K562 (cell line): ENCODE results near the gene TNC. TPM values are rescaled to one million over a fixed set of nuclear protein-coding genes. Genes with fewer than 3 reads are reported as not detected.

ENCODE experiments used
- ATAC-seq: fragments of 200-7000 bp; cut with Tn5 transposase; 3 replicates; pipeline ENCODE4 v1.9.1; 2020; ENCODE audit warnings: moderate library complexity
- BruUV-seq: library from RNA; stranded (reverse); fragments of 400-500 nt; replicated peaks from 2 replicates; lab custom pipeline; 2021; lab: Mats Ljungman, UMichigan
- CTCF ChIA-PET: fragments of 300-600 bp; formaldehyde crosslinking; extraction: SDS; loops from one replicate; lab custom pipeline; 2021; ENCODE audit warnings: low intra/inter-chr PET ratio; lab: Yijun Ruan, JAX
- POLR2A ChIA-PET: fragments of 300-600, 350-650 bp; sonication (Branson Sonifier 250); formaldehyde crosslinking; extraction: SDS; loops from one replicate; lab custom pipeline; 2021; ENCODE audit warnings: antibody characterized with exemption, inconsistent platforms; lab: Yijun Ruan, JAX
- DNase-seq, 4 experiments: peaks; one replicate each; pipeline versions ENCODE4 v3.0.0 to v3.0.0-alpha.2; 2011 to 2018; ENCODE audit warnings: low spot score in 3 of 4, mixed read lengths in 3 of 4; ENCODE audit errors: extremely low read depth in 1 of 4
- FAIRE-seq: peaks from 2 replicates; lab custom pipeline; 2011; peaks lifted over from hg19 to GRCh38; lab: Jason Lieb, UNC
- H2AFZ ChIP-seq: 2 replicates; pipeline ENCODE4 v1.6.0; 2011; ENCODE audit warnings: low read depth, low read length, control low read depth, inconsistent platforms
- H3K27ac ChIP-seq: fragments of 200-600 bp; 3 replicates; pipeline ENCODE4 v1.8.0; 2011; ENCODE audit warnings: low read depth, mild to moderate bottlenecking, control low read depth, inconsistent platforms, low read length, moderate library complexity, mixed read lengths; ENCODE audit errors: extremely low read depth
- H3K27me3 ChIP-seq, 2 experiments: fragments of 300-600 bp in 1 of 2; 2 replicates in 1 of 2; 3 replicates in 1 of 2; pipeline versions ENCODE4 v1.6.0 to v1.8.0; 2011; ENCODE audit warnings: inconsistent platforms in 2 of 2, low read length in 2 of 2, mild to moderate bottlenecking in 1 of 2, mixed read lengths in 1 of 2, moderate library complexity in 1 of 2; ENCODE audit not compliant: control insufficient read depth in 2 of 2, insufficient read depth in 2 of 2
- H3K36me3 ChIP-seq: fragments of 300-600 bp; 3 replicates; pipeline ENCODE4 v1.8.0; 2011; ENCODE audit warnings: mild to moderate bottlenecking, low read length, inconsistent platforms; ENCODE audit not compliant: control insufficient read depth, insufficient read depth
- H3K4me1 ChIP-seq, 2 experiments: fragments of 200-600 bp in 1 of 2; replicated peaks in 1 of 2; 2 replicates in 1 of 2; 3 replicates in 1 of 2; pipeline versions ENCODE4 v1.5.1 to v1.8.0; 2011; ENCODE audit warnings: inconsistent platforms in 2 of 2, low read length in 2 of 2, mild to moderate bottlenecking in 1 of 2, mixed read lengths in 1 of 2, moderate library complexity in 1 of 2; ENCODE audit not compliant: control insufficient read depth in 2 of 2, insufficient read depth in 2 of 2
- H3K4me2 ChIP-seq: 2 replicates; pipeline ENCODE4 v1.6.1; 2011; ENCODE audit warnings: low read length, control low read depth, inconsistent platforms, mixed read lengths; ENCODE audit not compliant: insufficient read depth
- H3K4me3 ChIP-seq: fragments of 200-600 bp; sonication (generic), shearing (Covaris generic); 2 replicates; pipeline ENCODE4 v1.5.1; 2016; ENCODE audit warnings: control low read depth, inconsistent platforms
- H3K79me2 ChIP-seq: fragments of 200-600 bp; 3 replicates; pipeline ENCODE4 v1.8.0; 2011; ENCODE audit warnings: low read length, inconsistent platforms; ENCODE audit not compliant: control insufficient read depth, insufficient read depth
- H3K9ac ChIP-seq, 2 experiments: 2 replicates each; pipeline versions ENCODE4 v1.6.0 to v1.6.1; 2011; ENCODE audit warnings: low read depth in 2 of 2, low read length in 2 of 2, control low read depth in 1 of 2, inconsistent platforms in 1 of 2, mild to moderate bottlenecking in 1 of 2, mixed read lengths in 1 of 2; ENCODE audit not compliant: insufficient read depth in 1 of 2
- H3K9me1 ChIP-seq: one replicate; pipeline ENCODE4 v1.6.0; 2011; ENCODE audit warnings: inconsistent platforms, mild to moderate bottlenecking, low read length, moderate library complexity; ENCODE audit not compliant: control insufficient read depth, insufficient read depth
- H3K9me3 ChIP-seq: replicated peaks from 2 replicates; pipeline ENCODE4 v1.5.1; 2011; ENCODE audit warnings: low read depth, low read length, inconsistent platforms; ENCODE audit not compliant: control insufficient read depth, insufficient read depth
- H4K20me1 ChIP-seq: replicated peaks from 2 replicates; pipeline ENCODE4 v1.6.1; 2011; ENCODE audit warnings: low read length, inconsistent platforms, mixed read lengths; ENCODE audit not compliant: control insufficient read depth, insufficient read depth
- COPS2 ChIP-seq: fragments of 450-650 bp; conservative IDR thresholded peaks from 2 replicates; pipeline ENCODE4 v1.6.1; 2016; ENCODE audit warnings: mild to moderate bottlenecking, moderate library complexity
- KAT2B ChIP-seq: IDR thresholded peaks from one replicate; pipeline ENCODE4 v1.6.1; 2012; ENCODE audit warnings: low read depth, mild to moderate bottlenecking, control low read depth, inconsistent platforms, low read length, moderate library complexity
- KLF13 ChIP-seq: fragments of 450-650 bp; IDR thresholded peaks from 2 replicates; pipeline ENCODE4 v1.6.1; 2016; ENCODE audit warnings: missing genetic modification characterization, low read depth, mild to moderate bottlenecking, missing compliant biosample characterization, moderate library complexity, borderline replicate concordance
- MCM3 ChIP-seq: fragments of 450-650 bp; IDR thresholded peaks from 2 replicates; pipeline ENCODE4 v1.6.1; 2016
- NFIX ChIP-seq: fragments of 250-450 bp; sonication (Bioruptor Pico); IDR thresholded peaks from 2 replicates; pipeline ENCODE4 v1.4.0; 2020; ENCODE audit warnings: low read depth, mild to moderate bottlenecking, moderate library complexity
- RFX7 ChIP-seq: fragments of 250-450 bp; sonication (Bioruptor Pico); IDR thresholded peaks from 2 replicates; pipeline ENCODE4 v1.5.1; 2021; ENCODE audit warnings: mild to moderate bottlenecking
- SIN3B ChIP-seq: fragments of 450-650 bp; IDR thresholded peaks from 2 replicates; pipeline ENCODE4 v1.6.1; 2017; ENCODE audit warnings: low read depth, mild to moderate bottlenecking, moderate library complexity
- XRCC5 ChIP-seq: fragments of 200-400 bp; formaldehyde crosslinking; IDR thresholded peaks from 2 replicates; pipeline ENCODE4 v1.6.1; 2017; ENCODE audit warnings: low read depth, mild to moderate bottlenecking, low read length
- ZFP36 ChIP-seq: fragments of 150-350 bp; IDR thresholded peaks from 2 replicates; pipeline ENCODE4 v1.6.1; 2018; ENCODE audit warnings: low read length, low read depth; ENCODE audit not compliant: partially characterized antibody
- ZNF699 ChIP-seq: fragments of 250-450 bp; sonication (Bioruptor Pico); IDR thresholded peaks from 2 replicates; pipeline ENCODE4 v1.8.0; 2021; ENCODE audit warnings: mild to moderate bottlenecking, moderate library complexity; ENCODE audit not compliant: insufficient replicate concordance
- WGBS: fragments of 100-300 bp; shearing (Covaris generic); methylation state at CpG from one replicate; pipeline ENCODE4 v1.1.6; 2016; ENCODE audit warnings: low coverage, mixed read lengths; ENCODE audit not compliant: insufficient coverage; ENCODE audit errors: missing lambda C conversion rate; 5-methylcytosine and 5-hydroxymethylcytosine counted together
- in situ Hi-C: fragments of 300-500 bp; cut with MboI; formaldehyde crosslinking; loops from 4 replicates; pipeline ENCODE4 v1.15.0; 2018; ENCODE audit warnings: inconsistent platforms, mixed read lengths
- intact Hi-C: fragments of 100-400 bp; cut with micrococcal nuclease; formaldehyde crosslinking; loops from 2 replicates; pipeline ENCODE4 v1.14.2; 2022
- polyA plus RNA-seq, 8 experiments: library from polyadenylated mRNA; depleted of rRNA in 4 of 8; stranded (reverse) in 5 of 8; unstranded in 3 of 8; fragments of >200 nt; fragmentation: Nextera tagmentation in 2 of 8; fragmentation: Illumina TruSeq in 1 of 8; extraction: Ambion mirVana in 2 of 8; extraction: Trizol in 1 of 8; gene quantifications; 2 replicates each; pipeline versions ENCODE4 v1.2.1 to v1.2.3, GENCODE V29; 2011 to 2014; ENCODE audit warnings: inconsistent platforms in 1 of 8, missing spikeins in 1 of 8
- total RNA-seq, 7 experiments: library from RNA; depleted of rRNA in 6 of 7; stranded (reverse); fragments of >200 nt in 6 of 7; fragmentation: Illumina TruSeq in 2 of 7; extraction: Trizol in 2 of 7; gene quantifications; 2 replicates each; pipeline versions ENCODE4 v1.2.1 to v1.2.3, GENCODE V29; 2011 to 2021; ENCODE audit warnings: low replicate concordance in 1 of 7
- TF ChIP-seq, protein P1 (sequence below): sonication (generic); formaldehyde crosslinking; IDR thresholded peaks from 2 replicates; pipeline ENCODE4 v1.8.1; 2023; ENCODE audit warnings: mild to moderate bottlenecking, missing genetic modification reagents
- TF ChIP-seq, protein P2 (sequence below): fragments of 450-650 bp; formaldehyde crosslinking; IDR thresholded peaks from 2 replicates; pipeline ENCODE4 v1.4.0; 2020; ENCODE audit warnings: mild to moderate bottlenecking, moderate library complexity
- TF ChIP-seq, protein P3 (sequence below): sonication (generic); formaldehyde crosslinking; IDR thresholded peaks from 2 replicates; pipeline ENCODE4 v1.8.0; 2023; ENCODE audit warnings: mild to moderate bottlenecking, missing genetic modification reagents
- TF ChIP-seq, protein P4 (sequence below): sonication (generic); formaldehyde crosslinking; IDR thresholded peaks from 2 replicates; pipeline ENCODE4 v1.8.1; 2022; ENCODE audit warnings: missing genetic modification reagents
- TF ChIP-seq, protein P5 (sequence below): fragments of 150-350 bp; conservative IDR thresholded peaks from 2 replicates; pipeline ENCODE4 v1.6.1; 2014; ENCODE audit warnings: low read length

Gene TNC
- total and polyA plus RNA-seq, 9 of the 15 experiments (the other 6 are each of a cell fraction or from before 2014, with no cell fraction given), result under 0.01 to 0.29 TPM; not detected in 7

DNA sequence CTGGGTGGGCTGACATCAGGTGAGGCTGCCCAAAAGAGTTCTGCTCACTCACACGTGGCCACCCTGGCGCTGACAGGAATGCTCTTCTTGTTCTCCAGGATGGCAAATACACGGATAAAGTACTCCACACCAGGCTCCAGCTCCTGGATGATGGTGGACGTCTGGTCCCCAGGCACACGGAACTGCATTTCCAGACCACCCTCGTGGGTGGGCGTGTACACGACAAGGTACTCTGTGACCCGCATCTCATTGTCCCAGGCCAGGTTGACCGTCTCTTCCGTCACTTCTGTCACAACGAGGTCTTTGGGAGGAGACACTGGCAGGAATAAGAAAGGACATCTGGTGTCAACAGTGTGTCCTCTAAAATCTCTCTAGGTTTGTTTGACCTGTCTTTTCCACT lies 33.8 kb downstream of the TNC start:
- Histone ChIP-seq H3K9me3 (no peaks in the 10 kb centered on the region), H3K4me1 (no peaks in the 10 kb centered on the region), H2AFZ (no peak overlapping the region), H3K27ac (no peak overlapping the region), H3K9ac (no peak overlapping the region), H3K4me2 (no peak overlapping the region), H3K27me3 (peaks cover 0 to 17% of the 10 kb centered on the region in 2 experiments; a peak in 2 of 5 replicates), H3K36me3 (no peaks in the 10 kb centered on the region), H3K79me2 (no peaks in the 10 kb centered on the region), H3K4me3 (no peak overlapping the region), H3K9me1 (no peaks in the 10 kb centered on the region), H4K20me1 (no peaks in the 10 kb centered on the region; the same call in 1 of the 2 replicates)
- ChIA-PET POLR2A (no interaction called here), CTCF (no interaction called here)
- ATAC-seq, result no peak
- in situ Hi-C loops, result no loop called here
- WGBS, result 0% methylated on average over 12 of the region's 12 CpGs
- DNase-seq, result no peak
- intact Hi-C loops, result no loop called here
- no TSS peak for BruUV-seq
- FAIRE-seq, result no peak
- TF ChIP-seq KLF13 (tag) (no peak), XRCC5 (no peak), ZFP36 (no peak), RFX7 (no peak), ZNF699 (CRISPR knock-in tag) (no peak), SIN3B (no peak), KAT2B (no peak), COPS2 (no peak), NFIX (no peak), MCM3 (no peak)
- TF ChIP-seq, protein P1, sequence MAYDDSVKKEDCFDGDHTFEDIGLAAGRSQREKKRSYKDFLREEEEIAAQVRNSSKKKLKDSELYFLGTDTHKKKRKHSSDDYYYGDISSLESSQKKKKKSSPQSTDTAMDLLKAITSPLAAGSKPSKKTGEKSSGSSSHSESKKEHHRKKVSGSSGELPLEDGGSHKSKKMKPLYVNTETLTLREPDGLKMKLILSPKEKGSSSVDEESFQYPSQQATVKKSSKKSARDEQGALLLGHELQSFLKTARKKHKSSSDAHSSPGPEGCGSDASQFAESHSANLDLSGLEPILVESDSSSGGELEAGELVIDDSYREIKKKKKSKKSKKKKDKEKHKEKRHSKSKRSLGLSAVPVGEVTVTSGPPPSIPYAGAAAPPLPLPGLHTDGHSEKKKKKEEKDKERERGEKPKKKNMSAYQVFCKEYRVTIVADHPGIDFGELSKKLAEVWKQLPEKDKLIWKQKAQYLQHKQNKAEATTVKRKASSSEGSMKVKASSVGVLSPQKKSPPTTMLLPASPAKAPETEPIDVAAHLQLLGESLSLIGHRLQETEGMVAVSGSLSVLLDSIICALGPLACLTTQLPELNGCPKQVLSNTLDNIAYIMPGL (CRISPR knock-in tag), result no peak
- TF ChIP-seq, protein P2, sequence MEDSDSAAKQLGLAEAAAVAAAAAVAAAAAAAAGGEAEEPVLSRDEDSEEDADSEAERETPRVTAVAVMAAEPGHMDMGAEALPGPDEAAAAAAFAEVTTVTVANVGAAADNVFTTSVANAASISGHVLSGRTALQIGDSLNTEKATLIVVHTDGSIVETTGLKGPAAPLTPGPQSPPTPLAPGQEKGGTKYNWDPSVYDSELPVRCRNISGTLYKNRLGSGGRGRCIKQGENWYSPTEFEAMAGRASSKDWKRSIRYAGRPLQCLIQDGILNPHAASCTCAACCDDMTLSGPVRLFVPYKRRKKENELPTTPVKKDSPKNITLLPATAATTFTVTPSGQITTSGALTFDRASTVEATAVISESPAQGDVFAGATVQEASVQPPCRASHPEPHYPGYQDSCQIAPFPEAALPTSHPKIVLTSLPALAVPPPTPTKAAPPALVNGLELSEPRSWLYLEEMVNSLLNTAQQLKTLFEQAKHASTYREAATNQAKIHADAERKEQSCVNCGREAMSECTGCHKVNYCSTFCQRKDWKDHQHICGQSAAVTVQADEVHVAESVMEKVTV, result no peak
- TF ChIP-seq, protein P3, sequence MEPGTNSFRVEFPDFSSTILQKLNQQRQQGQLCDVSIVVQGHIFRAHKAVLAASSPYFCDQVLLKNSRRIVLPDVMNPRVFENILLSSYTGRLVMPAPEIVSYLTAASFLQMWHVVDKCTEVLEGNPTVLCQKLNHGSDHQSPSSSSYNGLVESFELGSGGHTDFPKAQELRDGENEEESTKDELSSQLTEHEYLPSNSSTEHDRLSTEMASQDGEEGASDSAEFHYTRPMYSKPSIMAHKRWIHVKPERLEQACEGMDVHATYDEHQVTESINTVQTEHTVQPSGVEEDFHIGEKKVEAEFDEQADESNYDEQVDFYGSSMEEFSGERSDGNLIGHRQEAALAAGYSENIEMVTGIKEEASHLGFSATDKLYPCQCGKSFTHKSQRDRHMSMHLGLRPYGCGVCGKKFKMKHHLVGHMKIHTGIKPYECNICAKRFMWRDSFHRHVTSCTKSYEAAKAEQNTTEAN (CRISPR knock-in tag), result no peak
- TF ChIP-seq, protein P4, sequence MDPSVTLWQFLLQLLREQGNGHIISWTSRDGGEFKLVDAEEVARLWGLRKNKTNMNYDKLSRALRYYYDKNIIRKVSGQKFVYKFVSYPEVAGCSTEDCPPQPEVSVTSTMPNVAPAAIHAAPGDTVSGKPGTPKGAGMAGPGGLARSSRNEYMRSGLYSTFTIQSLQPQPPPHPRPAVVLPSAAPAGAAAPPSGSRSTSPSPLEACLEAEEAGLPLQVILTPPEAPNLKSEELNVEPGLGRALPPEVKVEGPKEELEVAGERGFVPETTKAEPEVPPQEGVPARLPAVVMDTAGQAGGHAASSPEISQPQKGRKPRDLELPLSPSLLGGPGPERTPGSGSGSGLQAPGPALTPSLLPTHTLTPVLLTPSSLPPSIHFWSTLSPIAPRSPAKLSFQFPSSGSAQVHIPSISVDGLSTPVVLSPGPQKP (CRISPR knock-in tag), result no peak
- TF ChIP-seq, protein P5, sequence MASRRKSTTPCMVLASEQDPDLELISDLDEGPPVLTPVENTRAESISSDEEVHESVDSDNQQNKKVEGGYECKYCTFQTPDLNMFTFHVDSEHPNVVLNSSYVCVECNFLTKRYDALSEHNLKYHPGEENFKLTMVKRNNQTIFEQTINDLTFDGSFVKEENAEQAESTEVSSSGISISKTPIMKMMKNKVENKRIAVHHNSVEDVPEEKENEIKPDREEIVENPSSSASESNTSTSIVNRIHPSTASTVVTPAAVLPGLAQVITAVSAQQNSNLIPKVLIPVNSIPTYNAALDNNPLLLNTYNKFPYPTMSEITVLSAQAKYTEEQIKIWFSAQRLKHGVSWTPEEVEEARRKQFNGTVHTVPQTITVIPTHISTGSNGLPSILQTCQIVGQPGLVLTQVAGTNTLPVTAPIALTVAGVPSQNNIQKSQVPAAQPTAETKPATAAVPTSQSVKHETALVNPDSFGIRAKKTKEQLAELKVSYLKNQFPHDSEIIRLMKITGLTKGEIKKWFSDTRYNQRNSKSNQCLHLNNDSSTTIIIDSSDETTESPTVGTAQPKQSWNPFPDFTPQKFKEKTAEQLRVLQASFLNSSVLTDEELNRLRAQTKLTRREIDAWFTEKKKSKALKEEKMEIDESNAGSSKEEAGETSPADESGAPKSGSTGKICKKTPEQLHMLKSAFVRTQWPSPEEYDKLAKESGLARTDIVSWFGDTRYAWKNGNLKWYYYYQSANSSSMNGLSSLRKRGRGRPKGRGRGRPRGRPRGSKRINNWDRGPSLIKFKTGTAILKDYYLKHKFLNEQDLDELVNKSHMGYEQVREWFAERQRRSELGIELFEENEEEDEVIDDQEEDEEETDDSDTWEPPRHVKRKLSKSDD, result no peak
